ENCODE results near the gene ENG. TPM values are rescaled to one million over a fixed set of nuclear protein-coding genes. Genes with fewer than 3 reads are reported as not detected.

The ENG gene
- total and polyA plus RNA-seq, 5 donors = 275 to 462 (median 362) TPM

DNA sequence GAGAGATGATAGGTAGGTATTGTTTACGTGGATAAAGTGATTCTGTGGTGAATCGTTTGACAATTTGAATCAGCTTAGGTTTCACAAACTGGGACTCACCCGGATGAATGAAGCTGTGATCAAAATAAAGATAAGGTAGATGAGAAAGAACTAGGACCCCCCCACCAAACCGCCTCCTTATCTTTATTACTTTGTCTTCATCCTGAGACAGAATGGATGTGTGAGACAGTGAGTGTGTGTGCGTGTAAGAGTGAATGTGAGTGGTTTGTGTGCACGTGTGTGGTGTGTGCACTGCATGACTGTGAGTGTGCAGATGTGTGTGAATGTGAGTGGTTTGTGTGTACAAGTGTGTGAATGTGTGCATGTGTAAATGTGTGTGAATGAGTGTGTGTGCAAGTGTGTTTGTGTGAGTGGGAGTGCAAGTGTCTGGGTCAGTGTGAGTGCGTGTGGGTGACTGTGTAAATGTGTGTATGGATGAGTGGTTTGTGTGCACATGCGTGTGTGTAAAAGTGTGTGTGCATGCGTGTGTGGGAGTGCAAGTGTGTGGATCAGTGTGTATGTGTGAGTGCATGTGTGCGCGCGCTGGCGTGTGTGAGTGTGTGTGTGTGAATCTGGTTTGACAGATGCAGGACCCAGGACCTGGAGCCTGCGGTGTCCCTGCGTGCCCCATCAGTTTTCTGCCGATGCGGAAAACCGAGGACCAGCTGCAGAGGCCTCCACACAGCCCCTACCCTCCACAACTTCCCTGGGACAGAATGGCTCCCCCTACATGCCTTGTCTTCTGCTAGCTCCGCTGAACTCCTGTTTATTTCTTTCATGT lies 11.4 kb upstream of the ENG start:
- H3K4me3 ChIP-seq (ENCODE audit: low read length) = no peak overlapping the region
- no peaks in the 10 kb centered on the region for H3K9me3 ChIP-seq (ENCODE audit: control insufficient read depth, low read length)
- WGBS = 74% methylated on average over 19 of the region's 19 CpGs
- H3K27ac ChIP-seq (ENCODE audit: low read length) = peak overlapping the region; percentile 39
- intact Hi-C loops (cut with DNase I) = no loop called here
- ATAC-seq (no peak), DNase-seq (peak in 2 of 3 donors; percentile 42 to 51)
- peaks cover 14% of the 10 kb centered on the region for H3K4me1 ChIP-seq (ENCODE audit: control insufficient read depth, insufficient read depth, low read length)
- no peaks in the 10 kb centered on the region for H3K27me3 ChIP-seq (ENCODE audit: control insufficient read depth, insufficient read depth)

DNA sequence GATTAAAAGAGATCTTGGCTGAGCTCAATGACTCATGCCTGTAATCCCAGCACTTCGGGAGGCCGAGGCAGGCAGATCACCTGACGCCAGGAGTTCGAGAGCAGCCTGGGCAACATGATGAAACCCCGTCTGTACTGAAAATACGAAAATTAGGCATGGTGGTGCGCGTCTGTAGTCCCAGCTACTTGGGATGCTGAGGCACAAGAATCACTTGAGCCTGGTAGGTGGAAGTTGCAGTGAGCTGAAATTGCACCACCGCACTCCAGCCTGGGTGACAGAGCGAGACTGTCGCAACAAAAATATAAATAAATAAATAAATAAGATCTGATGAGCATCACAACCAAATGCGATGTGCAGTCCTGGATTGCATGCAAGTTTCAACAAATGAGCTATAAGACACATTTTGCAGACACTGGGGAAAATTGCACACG lies 8.7 kb upstream of the ENG start:
- intact Hi-C loops (cut with DNase I) = loop anchor here in 1 of 4 donors (5.0 kb wide), 1 partner anchor 36 kb away; no protein-coding TSS in a partner anchor
- Histone ChIP-seq H3K27me3 (ENCODE audit: control insufficient read depth, insufficient read depth) (no peaks in the 10 kb centered on the region), H3K27ac (ENCODE audit: low read length) (peak overlapping the region; percentile 97), H3K9me3 (ENCODE audit: control insufficient read depth, low read length) (no peaks in the 10 kb centered on the region), H3K4me1 (ENCODE audit: control insufficient read depth, insufficient read depth, low read length) (peaks cover 23% of the 10 kb centered on the region), H3K4me3 (ENCODE audit: low read length) (no peak overlapping the region)
- no peak for ATAC-seq
- DNase-seq = no peak
- 74% methylated on average over 13 of the region's 13 CpGs for WGBS

DNA sequence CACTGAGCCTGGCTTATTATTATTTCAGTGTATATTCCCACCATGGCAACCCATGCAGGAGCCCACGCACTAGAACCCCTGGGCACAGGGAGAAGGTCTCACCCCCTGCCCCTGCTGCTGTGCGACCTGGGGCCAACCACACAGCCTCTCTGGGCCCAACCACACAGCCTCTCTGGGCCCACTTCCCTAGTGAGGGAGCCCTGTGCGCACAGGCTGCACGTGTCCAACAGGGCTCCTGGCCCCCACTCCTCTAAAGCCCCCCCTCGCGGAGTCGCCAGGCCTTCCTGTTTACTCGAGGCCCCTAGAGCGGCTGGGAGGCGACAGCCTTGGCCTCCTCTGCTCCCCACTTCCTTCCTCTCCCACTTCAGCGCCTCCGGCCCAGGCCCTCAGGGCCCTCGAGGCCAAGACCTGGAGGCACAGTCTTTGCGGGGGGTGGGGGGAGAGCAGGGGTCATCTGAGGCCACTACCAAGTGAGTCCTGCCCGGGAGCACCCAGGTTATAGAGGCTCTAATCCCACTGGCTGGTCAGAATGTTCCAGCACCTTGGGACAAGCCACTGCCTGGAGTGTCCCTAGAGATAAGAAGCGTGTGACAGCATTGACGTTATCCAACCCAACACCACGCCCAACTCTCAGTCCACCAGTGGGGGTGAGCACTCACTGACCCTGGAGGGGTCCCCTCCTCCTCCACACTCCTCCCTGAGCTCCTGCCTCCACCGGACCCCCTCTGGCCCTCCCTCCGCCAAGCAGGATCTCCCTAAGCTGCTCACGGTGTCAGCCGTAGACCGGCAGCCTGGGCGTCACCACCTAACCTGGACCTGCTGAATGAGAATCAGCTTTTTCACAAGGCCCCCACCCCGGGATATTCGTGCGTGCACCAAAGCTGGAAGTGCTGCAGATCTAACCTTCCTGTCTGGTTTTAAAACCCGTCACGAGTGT lies 7.9 kb upstream of the ENG start:
- no peaks in the 10 kb centered on the region for H3K27me3 ChIP-seq (ENCODE audit: control insufficient read depth, insufficient read depth)
- peaks cover 30% of the 10 kb centered on the region for H3K4me1 ChIP-seq (ENCODE audit: control insufficient read depth, insufficient read depth, low read length)
- H3K4me3 ChIP-seq (ENCODE audit: low read length) = no peak overlapping the region
- H3K9me3 ChIP-seq (ENCODE audit: control insufficient read depth, low read length) = no peaks in the 10 kb centered on the region
- H3K27ac ChIP-seq (ENCODE audit: low read length) = peak overlapping the region; percentile 97
- ATAC-seq = peak; percentile 71 to 72
- intact Hi-C loops (cut with DNase I) = loop anchor here in 1 of 4 donors (5.0 kb wide), 1 partner anchor 35 kb away; no protein-coding TSS in a partner anchor
- DNase-seq = peak; percentile 90 to 97 (median 95)
- 13% methylated on average over 29 of the region's 29 CpGs for WGBS

DNA sequence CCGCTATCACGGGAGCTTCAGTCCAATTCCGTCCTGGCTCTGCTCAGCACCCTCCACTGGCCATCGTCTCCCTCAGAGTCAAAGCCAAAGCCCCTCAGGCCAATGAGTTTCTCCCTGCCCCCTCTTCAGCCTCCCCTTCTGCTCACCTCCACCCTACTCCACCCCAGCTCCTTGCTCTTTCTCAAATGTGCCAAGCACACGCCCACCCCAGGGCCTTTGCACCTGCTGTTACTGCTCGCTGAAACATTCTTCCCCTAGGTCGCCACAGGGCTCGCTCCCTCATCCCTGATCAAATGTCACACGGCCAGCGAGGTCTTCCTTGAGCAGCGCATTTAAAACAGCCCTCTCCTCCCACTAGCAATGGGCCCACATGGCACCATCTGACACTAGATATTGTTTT lies 6.3 kb upstream of the ENG start:
- WGBS = 76% methylated on average over 11 of the region's 11 CpGs
- H3K27me3 ChIP-seq (ENCODE audit: control insufficient read depth, insufficient read depth) = no peaks in the 10 kb centered on the region
- no peaks in the 10 kb centered on the region for H3K9me3 ChIP-seq (ENCODE audit: control insufficient read depth, low read length)
- intact Hi-C loops (cut with DNase I) = loop anchor here in 1 of 4 donors (5.0 kb wide), 1 partner anchor 33 kb away; no protein-coding TSS in a partner anchor
- ATAC-seq = no peak
- no peak for DNase-seq
- peak overlapping the region; percentile 97 for H3K27ac ChIP-seq (ENCODE audit: low read length)
- H3K4me1 ChIP-seq (ENCODE audit: control insufficient read depth, insufficient read depth, low read length) = peaks cover 41% of the 10 kb centered on the region
- no peak overlapping the region for H3K4me3 ChIP-seq (ENCODE audit: low read length)

DNA sequence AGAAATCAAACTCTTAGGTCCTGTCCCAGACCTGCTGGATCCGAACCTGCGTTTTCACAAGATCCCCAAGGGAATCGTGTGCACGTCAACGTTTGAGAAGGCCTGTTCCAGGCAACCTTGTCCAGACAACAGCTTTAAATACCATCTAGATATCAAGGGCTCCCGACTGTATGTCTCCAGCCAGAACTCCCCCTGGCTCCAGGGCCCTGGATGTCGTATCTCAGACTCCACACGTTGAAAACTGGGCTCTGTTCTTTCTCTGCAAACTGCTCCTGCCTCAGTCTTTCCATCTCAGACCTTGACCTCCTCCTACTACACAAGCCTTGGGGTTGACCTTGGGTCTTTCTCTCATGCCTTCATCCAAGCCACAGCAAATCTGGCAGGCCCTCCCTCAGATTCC lies 5.8 kb upstream of the ENG start:
- intact Hi-C loops (cut with DNase I) = loop anchor here in 1 of 4 donors (5.0 kb wide), 1 partner anchor 33 kb away; no protein-coding TSS in a partner anchor
- DNase-seq (peak; percentile 87 to 91 (median 88)), ATAC-seq (peak; percentile 64 to 74)

DNA sequence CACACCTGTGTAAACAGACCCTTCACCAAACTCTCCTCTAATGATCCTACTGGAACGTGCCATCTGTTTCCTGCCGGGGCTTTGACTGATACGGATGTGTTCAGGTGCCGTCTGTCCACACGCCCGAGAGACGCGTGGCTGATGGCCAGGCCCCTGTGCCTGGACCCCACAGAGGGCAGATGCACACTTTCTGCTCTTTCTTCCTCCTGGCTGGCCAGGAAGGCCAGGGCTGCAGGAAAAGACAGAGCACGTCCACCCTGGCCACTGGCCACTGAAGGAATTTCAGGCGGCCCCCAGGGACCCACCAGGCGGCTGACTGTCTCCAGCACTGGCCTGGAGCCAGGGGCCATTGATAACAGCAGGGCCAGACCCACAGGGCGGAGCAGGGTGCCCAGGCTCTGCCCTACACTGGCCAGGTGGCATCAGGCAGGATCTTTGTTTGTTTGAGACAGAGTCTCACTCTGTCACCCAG lies 3.6 kb upstream of the ENG start:
- H3K27ac ChIP-seq (ENCODE audit: low read length) = peak overlapping the region; percentile 97
- H3K4me3 ChIP-seq (ENCODE audit: low read length) = no peak overlapping the region
- no peaks in the 10 kb centered on the region for H3K9me3 ChIP-seq (ENCODE audit: control insufficient read depth, low read length)
- H3K27me3 ChIP-seq (ENCODE audit: control insufficient read depth, insufficient read depth) = no peaks in the 10 kb centered on the region
- DNase-seq = peak; percentile 89 to 95 (median 94)
- ATAC-seq = peak; percentile 14 to 19
- peaks cover 41% of the 10 kb centered on the region for H3K4me1 ChIP-seq (ENCODE audit: control insufficient read depth, insufficient read depth, low read length)
- intact Hi-C loops (cut with DNase I) = no loop called here
- 12% methylated on average over 12 of the region's 12 CpGs for WGBS

More for the DNA sequence above, 5.8 kb upstream of the ENG start:
- WGBS = 18% methylated on average over 8 of the region's 8 CpGs
- Histone ChIP-seq H3K4me3 (ENCODE audit: low read length) (no peak overlapping the region), H3K9me3 (ENCODE audit: control insufficient read depth, low read length) (no peaks in the 10 kb centered on the region), H3K4me1 (ENCODE audit: control insufficient read depth, insufficient read depth, low read length) (peaks cover 41% of the 10 kb centered on the region), H3K27ac (ENCODE audit: low read length) (peak overlapping the region; percentile 97), H3K27me3 (ENCODE audit: control insufficient read depth, insufficient read depth) (no peaks in the 10 kb centered on the region)

GRCh38 chr9:127857278-127857677 lies 2.8 kb upstream of the ENG start:
- Histone ChIP-seq H3K4me3 (ENCODE audit: low read length) (no peak overlapping the region), H3K27me3 (ENCODE audit: control insufficient read depth, insufficient read depth) (no peaks in the 10 kb centered on the region), H3K27ac (ENCODE audit: low read length) (peak overlapping the region; percentile 97), H3K9me3 (ENCODE audit: control insufficient read depth, low read length) (no peaks in the 10 kb centered on the region), H3K4me1 (ENCODE audit: control insufficient read depth, insufficient read depth, low read length) (peaks cover 41% of the 10 kb centered on the region)
- DNase-seq (no peak), ATAC-seq (no peak)
- WGBS = 43% methylated on average over 4 of the region's 4 CpGs
- intact Hi-C loops (cut with DNase I) = no loop called here

DNA sequence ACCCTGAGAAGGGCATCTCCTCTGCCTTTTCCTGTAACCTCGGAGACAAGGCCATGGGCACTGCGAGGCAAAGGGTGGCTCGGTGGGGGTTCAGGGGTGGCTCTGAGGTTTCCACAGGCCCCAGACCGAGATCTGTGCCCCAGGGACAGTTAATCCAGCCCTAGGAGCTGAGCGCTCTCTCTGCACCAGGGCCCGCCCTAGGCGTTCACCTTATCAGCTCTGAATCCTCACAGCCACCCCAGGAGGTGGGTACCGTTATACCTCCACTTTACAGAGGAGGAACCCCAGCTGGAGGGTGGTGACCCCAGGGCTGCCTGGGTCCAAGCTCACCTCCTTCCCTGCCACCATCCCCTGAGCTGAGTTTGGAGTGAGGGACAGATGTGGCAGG lies 2.3 kb upstream of the ENG start:
- 66% methylated on average over 8 of the region's 8 CpGs for WGBS
- Histone ChIP-seq H3K27me3 (ENCODE audit: control insufficient read depth, insufficient read depth) (no peaks in the 10 kb centered on the region), H3K4me3 (ENCODE audit: low read length) (no peak overlapping the region), H3K9me3 (ENCODE audit: control insufficient read depth, low read length) (no peaks in the 10 kb centered on the region), H3K4me1 (ENCODE audit: control insufficient read depth, insufficient read depth, low read length) (peaks cover 36% of the 10 kb centered on the region), H3K27ac (ENCODE audit: low read length) (peak overlapping the region; percentile 97)
- no peak for ATAC-seq
- DNase-seq = no peak
- intact Hi-C loops (cut with DNase I) = no loop called here

DNA sequence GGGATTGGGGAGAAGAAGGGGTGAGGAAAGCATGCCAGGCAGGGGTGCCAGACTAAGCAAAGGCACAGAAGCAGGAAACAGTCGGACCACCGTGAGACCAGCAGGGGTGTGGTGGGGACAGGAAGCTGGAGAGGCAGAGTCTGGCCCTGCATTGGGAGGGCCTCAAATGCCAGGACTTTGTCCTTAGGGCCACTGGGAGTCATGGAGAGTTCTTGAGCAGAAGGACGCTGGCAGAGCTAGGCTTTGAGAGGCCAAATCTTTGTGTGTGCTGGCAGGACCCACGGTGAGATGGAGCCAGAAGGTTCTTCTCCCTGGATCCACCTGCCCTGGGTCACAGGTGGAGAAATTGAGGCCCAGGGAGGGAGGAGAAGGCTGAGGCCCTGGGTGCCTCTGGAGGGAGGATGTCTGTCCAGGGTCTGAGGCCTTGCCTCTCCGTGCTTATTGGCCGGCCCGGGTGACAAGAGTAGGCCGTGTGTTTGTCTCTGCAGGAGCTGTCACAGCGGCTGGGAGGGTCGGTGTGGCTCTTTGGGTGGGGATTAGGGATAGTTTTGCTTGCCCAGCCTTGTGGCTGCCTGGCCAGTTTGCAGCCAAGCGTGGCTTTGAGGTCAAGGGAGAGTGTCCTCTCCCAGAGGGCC lies 1.8 kb upstream of the ENG start:
- Histone ChIP-seq H3K4me3 (ENCODE audit: low read length) (no peak overlapping the region), H3K27me3 (ENCODE audit: control insufficient read depth, insufficient read depth) (no peaks in the 10 kb centered on the region), H3K27ac (ENCODE audit: low read length) (peak overlapping the region; percentile 97), H3K4me1 (ENCODE audit: control insufficient read depth, insufficient read depth, low read length) (peaks cover 32% of the 10 kb centered on the region), H3K9me3 (ENCODE audit: control insufficient read depth, low read length) (no peaks in the 10 kb centered on the region)
- intact Hi-C loops (cut with DNase I) = no loop called here
- ATAC-seq (no peak), DNase-seq (peak in 2 of 3 donors; percentile 82 to 83)
- WGBS = 36% methylated on average over 11 of the region's 11 CpGs

DNA sequence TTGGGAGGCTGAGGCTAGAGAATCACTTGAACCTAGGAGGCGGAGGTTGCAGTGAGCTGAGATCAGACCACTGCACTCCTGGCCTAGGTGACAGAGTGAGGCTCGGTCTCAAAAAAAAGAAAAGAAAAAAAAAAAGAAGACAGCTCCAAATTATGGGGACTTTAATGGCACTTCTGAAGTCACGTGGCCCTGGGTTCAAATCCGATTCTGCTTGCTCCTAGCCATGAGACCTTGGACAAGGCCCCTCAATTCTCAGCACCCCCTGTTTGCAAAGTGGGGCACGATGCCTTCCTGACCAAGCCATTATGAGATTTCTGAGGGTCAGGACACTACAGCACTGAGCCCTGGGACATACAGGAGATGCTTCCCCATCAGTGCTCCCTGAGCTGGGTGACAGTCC lies 1.1 kb upstream of the ENG start:
- H3K4me1 ChIP-seq (ENCODE audit: control insufficient read depth, insufficient read depth, low read length) = peaks cover 28% of the 10 kb centered on the region

More for the DNA sequence above, 1.1 kb upstream of the ENG start:
- DNase-seq (no peak), ATAC-seq (no peak)
- intact Hi-C loops (cut with DNase I) = no loop called here
- peak overlapping the region; percentile 97 for H3K27ac ChIP-seq (ENCODE audit: low read length)
- H3K27me3 ChIP-seq (ENCODE audit: control insufficient read depth, insufficient read depth) = no peaks in the 10 kb centered on the region
- no peaks in the 10 kb centered on the region for H3K9me3 ChIP-seq (ENCODE audit: control insufficient read depth, low read length)
- WGBS = 89% methylated on average over 5 of the region's 5 CpGs
- no peak overlapping the region for H3K4me3 ChIP-seq (ENCODE audit: low read length)

Data from right cardiac atrium (tissue), 5 donors.